Measurements from ENCODE around the gene OTOG.

The OTOG gene

DNA sequence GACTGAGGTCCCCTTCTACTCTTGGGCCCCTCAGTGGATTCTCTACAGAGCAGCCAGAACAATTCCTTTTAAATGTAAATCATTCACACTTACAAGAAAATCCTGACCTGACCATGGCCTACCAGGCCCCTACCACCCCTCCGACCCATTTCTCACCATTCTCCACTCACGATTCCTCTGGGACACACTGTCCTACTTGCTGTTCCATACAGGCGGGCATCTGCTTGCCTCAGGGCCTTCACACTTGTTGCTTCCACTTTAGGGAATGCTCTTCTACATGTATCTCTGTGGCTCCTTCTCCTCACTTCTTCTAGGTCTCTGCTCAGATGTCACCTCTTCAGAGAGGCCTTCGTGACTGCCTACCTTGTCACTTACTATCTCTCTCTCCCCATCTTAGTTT lies 6.3 kb upstream of the OTOG start:
- no peak for DNase-seq

- no peak for DNase-seq
Observed at GRCh38 chr11:17541330-17541885, 5.7 kb upstream of the OTOG start.

- no peak for DNase-seq
Observed at GRCh38 chr11:17542249-17542648, 4.8 kb upstream of the OTOG start.

- no peak for DNase-seq
Observed at GRCh38 chr11:17543041-17543440, 4.0 kb upstream of the OTOG start.

- DNase-seq = no peak
Observed at GRCh38 chr11:17543574-17544180, 3.4 kb upstream of the OTOG start.

- no peak for DNase-seq
Observed at GRCh38 chr11:17544181-17544622, 2.9 kb upstream of the OTOG start, which contains the start of gene USH1C. TSS of gene USH1C (minus strand) at chr11:17544416. CDS start at chr11:17544307, 109 bp downstream.

DNA sequence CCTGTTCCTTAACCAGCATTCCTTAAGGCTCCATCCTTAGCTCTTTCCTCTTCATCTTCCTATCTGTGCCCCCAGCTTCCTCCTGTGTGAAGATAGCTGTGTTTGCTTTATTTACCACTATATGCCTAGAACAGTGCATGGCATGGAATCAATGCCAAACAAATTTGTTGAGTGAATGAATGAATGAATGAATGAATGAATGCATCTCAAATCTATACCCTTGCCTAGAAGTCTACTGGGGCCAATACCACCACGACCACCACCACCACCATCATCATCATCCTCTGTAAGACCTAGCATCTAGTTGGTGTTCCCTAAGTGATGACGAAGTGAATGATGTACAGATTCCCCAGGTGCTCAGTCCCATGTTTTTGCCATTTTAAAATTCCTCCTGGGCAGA lies 819 bp upstream of the OTOG start:
- DNase-seq = no peak

- no peak for DNase-seq
Observed at GRCh38 chr11:17547932-17548331, 873 bp downstream of the OTOG start.

- DNase-seq = no peak
Observed at GRCh38 chr11:17548444-17548843, 1.4 kb downstream of the OTOG start.

DNA sequence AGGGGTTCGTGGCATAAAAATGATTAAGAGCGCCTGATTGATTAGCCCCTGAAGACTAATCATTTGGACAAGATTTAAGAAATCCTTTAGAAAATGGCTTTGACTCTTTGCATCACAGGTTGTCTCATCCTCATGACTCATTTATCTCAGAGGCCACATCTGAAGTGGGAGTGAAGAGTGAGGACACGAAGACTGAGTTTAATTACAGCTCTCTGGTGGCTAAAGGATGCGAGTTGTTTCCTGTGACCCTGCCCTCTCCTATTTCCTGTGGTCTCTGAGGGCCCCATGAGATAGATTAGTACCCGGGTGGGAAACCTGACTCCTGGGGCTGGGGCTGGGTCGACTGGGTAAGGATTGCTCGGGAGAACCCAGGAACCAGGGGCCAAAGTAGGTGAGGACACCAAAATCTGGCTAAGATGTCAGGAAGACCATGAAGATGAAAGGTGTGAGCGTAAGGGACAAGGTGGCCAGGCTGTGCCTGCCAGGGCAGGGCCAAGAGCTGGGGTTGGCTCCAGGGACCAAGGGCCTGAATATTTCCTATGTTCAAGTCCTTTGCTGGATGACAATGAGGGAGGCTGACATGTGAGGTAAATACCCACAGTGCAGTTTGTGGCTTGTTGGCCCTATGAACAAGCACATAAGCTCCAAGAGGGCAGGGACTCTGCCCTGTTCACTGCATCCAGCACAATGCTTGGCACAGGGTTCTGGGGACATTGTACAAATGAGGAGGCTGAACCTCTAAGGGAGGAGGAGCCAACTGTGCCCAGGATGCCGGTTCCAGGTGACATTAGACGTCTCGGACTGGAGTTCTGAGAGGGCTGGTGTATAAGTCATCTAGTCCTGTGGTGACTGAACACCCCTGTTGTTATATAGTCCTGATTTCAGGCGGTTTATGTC lies 3.6 kb downstream of the OTOG start:
- no peak for DNase-seq

DNA sequence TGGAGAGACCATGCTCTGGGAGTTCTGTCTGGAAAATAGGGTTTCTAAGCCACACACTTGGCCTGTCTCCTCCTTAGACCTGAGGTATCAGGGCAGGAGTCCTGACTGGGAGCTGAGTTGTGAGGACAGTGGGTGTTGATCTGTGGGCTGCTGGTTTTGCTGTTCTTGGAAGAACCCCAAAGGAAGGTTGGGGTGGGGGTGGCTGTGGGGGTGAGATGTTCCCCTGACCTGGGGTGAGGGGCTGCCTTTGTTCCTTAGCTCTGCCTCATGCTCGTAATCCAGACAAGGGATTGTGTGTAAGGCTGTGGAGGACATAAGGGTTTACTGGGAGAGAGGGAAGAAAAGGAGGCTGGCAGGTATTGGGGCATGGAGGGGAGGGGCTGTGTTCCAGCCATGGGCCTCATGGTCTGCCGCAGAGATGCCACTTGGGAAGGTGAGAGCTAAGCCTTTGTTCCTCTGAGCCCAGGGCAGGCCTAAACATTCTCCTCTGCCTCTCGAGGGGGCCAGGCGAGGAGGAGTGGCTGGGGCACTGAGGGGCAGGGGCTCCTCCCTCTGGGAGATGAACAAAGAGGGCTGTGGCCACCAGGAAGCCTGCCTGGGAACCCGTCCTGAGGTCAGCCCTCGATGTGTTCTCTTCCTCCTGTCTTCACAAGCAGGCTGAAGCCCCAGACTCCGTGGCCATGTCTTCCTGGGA lies 4.4 kb downstream of the OTOG start:
- no peak for DNase-seq

DNA sequence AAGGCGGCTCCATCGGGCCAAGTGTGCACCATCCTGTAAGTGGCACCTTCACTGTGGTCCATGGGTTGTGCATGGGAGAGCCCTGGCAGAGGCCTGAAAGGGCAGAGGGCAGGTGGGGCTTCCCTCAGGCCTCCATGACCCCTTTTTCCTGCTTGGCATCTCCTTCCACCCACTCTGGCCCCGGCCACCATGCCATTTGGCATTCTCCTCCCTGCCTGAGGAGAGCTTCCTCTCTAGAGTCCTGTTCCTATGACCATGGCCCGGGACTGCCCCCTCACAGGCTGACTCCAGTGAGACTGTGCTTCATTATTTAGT lies 4.9 kb downstream of the OTOG start:
- no peak for DNase-seq

- no peak for DNase-seq
Observed at GRCh38 chr11:17552392-17553248, 5.6 kb downstream of the OTOG start.

GRCh38 chr11:17553249-17553546 lies 6.1 kb downstream of the OTOG start:
- no peak for DNase-seq

DNA sequence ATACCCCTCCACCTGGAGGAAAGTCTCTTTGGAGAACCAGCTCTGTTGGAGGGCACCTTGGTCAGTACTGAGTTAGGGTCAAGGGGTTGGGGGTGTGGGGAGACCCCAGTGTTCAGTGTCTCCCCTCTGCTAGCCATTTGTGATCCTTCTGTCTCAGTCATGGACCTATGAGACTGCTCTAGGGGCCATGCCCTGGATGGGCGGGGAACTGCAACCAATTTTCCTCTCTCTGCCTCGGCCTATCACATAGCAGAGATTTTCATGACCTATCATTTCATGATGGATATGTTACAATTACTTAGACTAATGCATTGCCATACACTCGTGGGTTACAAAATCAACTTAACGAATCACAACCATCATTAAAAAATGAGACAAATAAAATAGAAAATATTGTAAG lies 7.4 kb downstream of the OTOG start:
- no peak for DNase-seq

DNA sequence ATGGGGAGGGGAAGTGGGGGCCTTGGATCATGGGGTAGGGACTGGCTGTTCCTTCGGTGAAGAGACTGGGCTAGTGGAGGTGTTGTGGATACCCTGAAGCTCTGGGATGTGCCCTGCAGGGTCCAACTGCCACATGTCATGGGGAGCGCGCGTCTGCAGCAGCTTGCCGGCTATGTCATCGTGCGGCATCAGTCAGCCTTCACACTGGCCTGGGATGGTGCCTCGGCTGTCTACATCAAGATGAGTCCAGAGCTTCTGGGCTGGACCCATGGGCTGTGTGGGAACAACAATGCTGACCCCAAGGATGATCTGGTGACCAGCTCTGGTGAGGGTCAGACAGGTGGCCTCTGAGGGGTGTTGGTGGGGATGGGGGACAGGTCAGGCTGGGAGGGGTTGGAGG lies 9.9 kb downstream of the OTOG start:
- no peak for DNase-seq

GRCh38 chr11:17558025-17558780 lies 11.1 kb downstream of the OTOG start:
- DNase-seq = no peak

GRCh38 chr11:17558916-17559315 lies 11.9 kb downstream of the OTOG start:
- no peak for DNase-seq

DNA sequence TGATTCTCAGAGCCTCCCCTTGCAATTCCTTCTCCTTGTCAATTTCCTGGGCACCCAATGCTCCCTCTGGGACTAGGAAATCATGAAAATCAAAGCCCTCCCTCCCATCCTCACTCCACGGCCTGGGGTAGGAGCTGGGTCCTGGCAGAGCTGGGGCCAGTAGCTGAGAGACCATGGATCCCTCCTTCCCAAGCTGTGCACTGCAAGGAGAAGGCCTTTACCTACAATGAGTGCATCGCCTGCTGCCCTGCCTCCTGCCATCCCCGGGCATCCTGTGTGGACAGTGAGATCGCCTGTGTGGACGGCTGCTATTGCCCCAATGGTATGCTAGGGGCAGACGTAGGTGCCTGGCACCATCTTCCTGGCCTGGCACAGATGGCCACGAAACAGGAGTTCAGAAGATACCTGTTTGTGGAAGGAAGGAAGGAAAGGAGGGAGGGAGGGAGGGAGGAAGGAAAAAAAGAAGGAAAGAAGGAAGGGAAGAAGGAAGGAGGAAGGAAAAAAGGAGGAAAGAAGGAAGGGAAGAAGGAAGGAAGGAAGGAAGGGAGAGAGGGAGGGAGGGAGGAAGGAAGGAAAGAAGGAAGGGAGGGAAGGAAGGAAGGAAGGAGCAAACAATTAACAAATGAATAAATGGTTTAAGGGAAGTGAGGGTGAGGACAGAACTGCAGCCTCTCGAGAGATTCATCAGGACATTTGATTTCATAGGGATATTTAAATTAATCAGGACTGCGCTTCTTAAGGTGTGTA lies 12.5 kb downstream of the OTOG start:
- no peak for DNase-seq

DNA sequence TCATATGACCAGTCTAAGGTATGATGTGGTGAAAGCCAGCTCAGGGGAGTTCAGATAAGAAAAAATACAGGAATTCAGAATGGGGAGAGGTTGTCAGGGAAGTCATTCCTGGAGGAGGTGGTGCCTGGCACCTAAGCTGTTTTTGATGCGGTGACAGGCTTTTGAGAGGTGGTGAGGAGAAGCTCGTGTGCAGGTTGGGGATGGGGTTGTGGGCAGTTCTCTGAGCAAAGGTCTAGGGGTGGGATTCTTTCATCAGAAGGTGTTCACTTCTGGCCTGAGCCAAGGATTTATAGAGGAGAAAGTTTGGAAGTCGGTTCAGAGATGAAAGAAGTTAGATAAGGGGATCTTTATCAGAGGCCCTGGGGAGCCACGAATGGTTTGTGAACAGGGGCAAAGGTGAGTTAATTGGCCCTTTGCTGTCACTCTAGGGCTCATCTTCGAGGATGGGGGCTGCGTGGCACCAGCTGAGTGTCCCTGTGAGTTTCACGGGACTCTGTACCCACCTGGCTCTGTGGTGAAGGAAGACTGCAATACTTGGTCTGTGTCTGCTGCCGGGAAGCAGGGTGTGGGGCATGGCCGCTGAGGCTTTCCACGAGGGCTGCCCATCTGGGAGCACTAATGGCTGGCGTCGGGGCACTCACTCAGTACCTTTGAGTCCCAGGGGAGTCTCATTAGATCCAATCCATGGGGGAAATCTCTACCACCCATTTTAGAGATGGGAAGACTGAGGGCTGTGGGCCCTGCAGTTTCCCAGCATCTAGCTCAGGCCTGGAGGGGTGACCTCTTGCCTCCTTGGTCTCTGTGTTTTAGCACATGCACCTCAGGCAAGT lies 13.4 kb downstream of the OTOG start:
- DNase-seq = no peak

DNA sequence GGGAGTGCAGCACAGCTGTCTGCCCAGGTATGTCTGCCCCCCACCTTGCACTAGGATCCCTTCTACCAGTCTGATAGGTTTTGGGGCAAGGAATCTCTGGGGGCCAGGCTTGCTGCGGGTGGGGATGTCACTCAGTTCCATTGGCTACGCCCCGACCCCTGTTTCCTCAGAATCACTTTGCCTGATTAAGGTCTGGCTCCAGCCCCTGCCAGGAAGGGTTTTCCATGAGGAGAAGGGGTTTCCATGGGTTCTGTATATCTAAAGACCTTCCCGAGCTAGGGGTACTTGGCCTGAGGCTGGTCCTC lies 14.0 kb downstream of the OTOG start:
- no peak for DNase-seq
